Rectal smooth muscle tissue (tissue), 1 donor: ENCODE results near the gene KCNK3.

Experiments
- H3K27ac ChIP-seq: one replicate; pipeline ENCODE4 v1.7.0; 2013; ENCODE audit warnings: low read depth, low read length, inconsistent platforms
- H3K27me3 ChIP-seq: one replicate; pipeline ENCODE4 v1.7.0; 2013; ENCODE audit warnings: low read length; ENCODE audit not compliant: control insufficient read depth, insufficient read depth
- H3K36me3 ChIP-seq: one replicate; pipeline ENCODE4 v1.7.0; 2013; ENCODE audit warnings: low read length; ENCODE audit not compliant: control insufficient read depth, insufficient read depth
- H3K4me1 ChIP-seq: one replicate; pipeline ENCODE4 v1.7.0; 2013; ENCODE audit warnings: low read length; ENCODE audit not compliant: control insufficient read depth, insufficient read depth
- H3K4me3 ChIP-seq: one replicate; pipeline ENCODE4 v1.7.0; 2013; ENCODE audit warnings: low read length
- H3K9ac ChIP-seq: one replicate; pipeline ENCODE4 v1.7.0; 2013; ENCODE audit warnings: low read length

Gene KCNK3

GRCh38 chr2:26681656-26682055, 10.9 kb upstream of the KCNK3 start:
- Histone ChIP-seq H3K27me3 (no peaks in the 10 kb centered on the region), H3K4me1 (peaks cover 9% of the 10 kb centered on the region), H3K36me3 (no peaks in the 10 kb centered on the region), H3K4me3 (no peak overlapping the region), H3K27ac (no peak overlapping the region), H3K9ac (no peak overlapping the region)

- no peak overlapping the region for H3K9ac ChIP-seq
- no peak overlapping the region for H3K27ac ChIP-seq
- no peak overlapping the region for H3K4me3 ChIP-seq
- H3K4me1 ChIP-seq, result peaks cover 14% of the 10 kb centered on the region
- H3K36me3 ChIP-seq, result no peaks in the 10 kb centered on the region
- H3K27me3 ChIP-seq, result no peaks in the 10 kb centered on the region
These were observed 10.4 kb upstream of the KCNK3 start for GRCh38 chr2:26682155-26682554.

GRCh38 chr2:26683583-26683982, 8.9 kb upstream of the KCNK3 start:
- H3K4me3 ChIP-seq, result no peak overlapping the region

GRCh38 chr2:26685341-26685740, 7.2 kb upstream of the KCNK3 start:
- no peak overlapping the region for H3K9ac ChIP-seq
- H3K27ac ChIP-seq, result no peak overlapping the region
- no peaks in the 10 kb centered on the region for H3K27me3 ChIP-seq

More at GRCh38 chr2:26683583-26683982, 8.9 kb upstream of the KCNK3 start:
- Histone ChIP-seq H3K9ac (no peak overlapping the region), H3K27ac (no peak overlapping the region), H3K4me1 (peaks cover 20% of the 10 kb centered on the region), H3K36me3 (no peaks in the 10 kb centered on the region), H3K27me3 (no peaks in the 10 kb centered on the region)

GRCh38 chr2:26685989-26686839, 6.3 kb upstream of the KCNK3 start:
- Histone ChIP-seq H3K4me3 (no peak overlapping the region), H3K9ac (no peak overlapping the region), H3K36me3 (no peaks in the 10 kb centered on the region), H3K4me1 (peaks cover 24% of the 10 kb centered on the region), H3K27ac (peak overlapping the region; percentile 60), H3K27me3 (no peaks in the 10 kb centered on the region)

More at GRCh38 chr2:26685341-26685740, 7.2 kb upstream of the KCNK3 start:
- H3K4me3 ChIP-seq, result no peak overlapping the region
- no peaks in the 10 kb centered on the region for H3K36me3 ChIP-seq
- peaks cover 20% of the 10 kb centered on the region for H3K4me1 ChIP-seq

- H3K9ac ChIP-seq, result no peak overlapping the region
- H3K27me3 ChIP-seq, result no peaks in the 10 kb centered on the region
- peaks cover 35% of the 10 kb centered on the region for H3K4me1 ChIP-seq
- no peak overlapping the region for H3K4me3 ChIP-seq
- H3K36me3 ChIP-seq, result no peaks in the 10 kb centered on the region
- peak overlapping the region; percentile 44 for H3K27ac ChIP-seq
These were observed 5.2 kb upstream of the KCNK3 start for GRCh38 chr2:26687328-26687727.

GRCh38 chr2:26687801-26688200, 4.7 kb upstream of the KCNK3 start:
- no peaks in the 10 kb centered on the region for H3K27me3 ChIP-seq
- no peak overlapping the region for H3K9ac ChIP-seq
- no peak overlapping the region for H3K27ac ChIP-seq

GRCh38 chr2:26691161-26691560, 1.4 kb upstream of the KCNK3 start:
- peaks cover 5% of the 10 kb centered on the region for H3K27me3 ChIP-seq
- peak overlapping the region; percentile 94 for H3K27ac ChIP-seq
- no peak overlapping the region for H3K4me3 ChIP-seq
- peaks cover 31% of the 10 kb centered on the region for H3K4me1 ChIP-seq
- no peak overlapping the region for H3K9ac ChIP-seq
- no peaks in the 10 kb centered on the region for H3K36me3 ChIP-seq

More at GRCh38 chr2:26687801-26688200, 4.7 kb upstream of the KCNK3 start:
- Histone ChIP-seq H3K36me3 (no peaks in the 10 kb centered on the region), H3K4me1 (peaks cover 35% of the 10 kb centered on the region), H3K4me3 (no peak overlapping the region)

GRCh38 chr2:26691881-26692278, 642 bp upstream of the KCNK3 start:
- H3K4me1 ChIP-seq, result peaks cover 23% of the 10 kb centered on the region
- no peak overlapping the region for H3K9ac ChIP-seq
- H3K4me3 ChIP-seq, result peak overlapping the region; percentile 41
- peaks cover 5% of the 10 kb centered on the region for H3K27me3 ChIP-seq
- no peaks in the 10 kb centered on the region for H3K36me3 ChIP-seq
- H3K27ac ChIP-seq, result peak overlapping the region; percentile 94

- Histone ChIP-seq H3K4me1 (peaks cover 15% of the 10 kb centered on the region), H3K27me3 (peaks cover 5% of the 10 kb centered on the region), H3K27ac (peak overlapping the region; percentile 63), H3K36me3 (no peaks in the 10 kb centered on the region), H3K4me3 (peak overlapping the region; percentile 62), H3K9ac (no peak overlapping the region)
These were observed 651 bp downstream of the KCNK3 start for GRCh38 chr2:26692897-26693849.

GRCh38 chr2:26694001-26694400, 1.5 kb downstream of the KCNK3 start:
- Histone ChIP-seq H3K4me1 (peaks cover 15% of the 10 kb centered on the region), H3K4me3 (peak overlapping the region; percentile 62), H3K27me3 (peaks cover 5% of the 10 kb centered on the region), H3K27ac (no peak overlapping the region), H3K9ac (no peak overlapping the region), H3K36me3 (no peaks in the 10 kb centered on the region)

GRCh38 chr2:26696351-26696816, 3.9 kb downstream of the KCNK3 start:
- Histone ChIP-seq H3K4me3 (no peak overlapping the region), H3K36me3 (no peaks in the 10 kb centered on the region), H3K27me3 (peaks cover 5% of the 10 kb centered on the region), H3K27ac (no peak overlapping the region), H3K4me1 (peaks cover 9% of the 10 kb centered on the region), H3K9ac (no peak overlapping the region)
